ENCODE measurements around the gene DHX58.

The DHX58 gene

GRCh38 chr17:42129109-42129837 is 16.8 kb upstream of the DHX58 start:
- no peak for DNase-seq (ENCODE audit: low read depth in 2 of 2)

GRCh38 chr17:42127414-42127813 is 14.9 kb upstream of the DHX58 start:
- no peak for DNase-seq (ENCODE audit: low read depth in 2 of 2)

GRCh38 chr17:42126836-42127235 is 14.3 kb upstream of the DHX58 start:
- no peak for DNase-seq (ENCODE audit: low read depth in 2 of 2)

GRCh38 chr17:42125565-42125964 is 13.1 kb upstream of the DHX58 start:
- DNase-seq (ENCODE audit: low read depth in 2 of 2) = no peak

- no peak for DNase-seq (ENCODE audit: low read depth in 2 of 2)
Measured at GRCh38 chr17:42124256-42124655, 11.7 kb upstream of the DHX58 start.

- DNase-seq (ENCODE audit: low read depth in 2 of 2) = no peak
Measured at GRCh38 chr17:42122371-42123303, 10.1 kb upstream of the DHX58 start, which contains the start of gene HSPB9. TSS of gene HSPB9 (plus strand) at chr17:42122804. CDS start at chr17:42122851, 47 bp downstream.

- peak; percentile 47 to 57 for DNase-seq (ENCODE audit: low read depth in 2 of 2)
Measured at GRCh38 chr17:42120770-42121769, 8.6 kb upstream of the DHX58 start, which contains the start of gene KAT2A. TSS of gene KAT2A (minus strand) at chr17:42121367. CDS start at chr17:42121304, 63 bp downstream.

- no peak for DNase-seq (ENCODE audit: low read depth in 2 of 2)
Measured at GRCh38 chr17:42120161-42120769, 7.8 kb upstream of the DHX58 start.

GRCh38 chr17:42119301-42119700 is 6.8 kb upstream of the DHX58 start:
- no peak for DNase-seq (ENCODE audit: low read depth in 2 of 2)

- DNase-seq (ENCODE audit: low read depth in 2 of 2) = no peak
Measured at GRCh38 chr17:42118545-42118944, 6.0 kb upstream of the DHX58 start.

GRCh38 chr17:42118126-42118510 is 5.6 kb upstream of the DHX58 start:
- DNase-seq (ENCODE audit: low read depth in 2 of 2) = no peak

GRCh38 chr17:42117397-42118125 is 5.0 kb upstream of the DHX58 start:
- no peak for DNase-seq (ENCODE audit: low read depth in 2 of 2)

GRCh38 chr17:42116705-42117396 is 4.3 kb upstream of the DHX58 start:
- DNase-seq (ENCODE audit: low read depth in 2 of 2) = peak; percentile 51 to 66

GRCh38 chr17:42114118-42114517 is 1.6 kb upstream of the DHX58 start:
- no peak for DNase-seq (ENCODE audit: low read depth in 2 of 2)

GRCh38 chr17:42113293-42114069 is 967 bp upstream of the DHX58 start:
- DNase-seq (ENCODE audit: low read depth in 2 of 2) = no peak

GRCh38 chr17:42111871-42112551 is 503 bp downstream of the DHX58 start:
- DNase-seq (ENCODE audit: low read depth in 2 of 2) = no peak

- DNase-seq (ENCODE audit: low read depth in 2 of 2) = no peak
Measured at GRCh38 chr17:42111265-42111636, 1.3 kb downstream of the DHX58 start.

Data from stimulated activated CD8-positive, alpha-beta memory T cell treated with anti-CD3 and anti-CD28 coated beads, Interleukin-15, amount 100 ng/mL, for 4 hours (primary cell).